Measurements from ENCODE around the gene PLCH1.

PLCH1 gene

GRCh38 chr3:155744626-155745324 lies at the start of gene PLCH1:
Gene PLCH1 (minus strand): TSS chr3:155745071. CDS start chr3:155704224, 40,847 bp downstream.
- DNase-seq (ENCODE audit: extremely low spot score, insufficient read length, low read depth) = no peak
- no peak for FAIRE-seq

GRCh38 chr3:155792532-155792931 lies 47.7 kb upstream of the PLCH1 start:
- FAIRE-seq (no peak), DNase-seq (ENCODE audit: extremely low spot score, insufficient read length, low read depth) (no peak)

GRCh38 chr3:155791190-155791589 lies 46.3 kb upstream of the PLCH1 start:
- DNase-seq (ENCODE audit: extremely low spot score, insufficient read length, low read depth) = no peak
- FAIRE-seq = no peak

GRCh38 chr3:155790272-155790925 lies 45.5 kb upstream of the PLCH1 start:
- FAIRE-seq (no peak), DNase-seq (ENCODE audit: extremely low spot score, insufficient read length, low read depth) (no peak)

GRCh38 chr3:155785662-155786295 lies 40.9 kb upstream of the PLCH1 start:
- FAIRE-seq = no peak

GRCh38 chr3:155782390-155782953 lies 37.6 kb upstream of the PLCH1 start:
- FAIRE-seq (no peak), DNase-seq (ENCODE audit: extremely low spot score, insufficient read length, low read depth) (no peak)

More at GRCh38 chr3:155785662-155786295, 40.9 kb upstream of the PLCH1 start:
- DNase-seq (ENCODE audit: extremely low spot score, insufficient read length, low read depth) = no peak

- no peak for DNase-seq (ENCODE audit: extremely low spot score, insufficient read length, low read depth)
- FAIRE-seq = no peak
These were observed 35.4 kb upstream of the PLCH1 start for GRCh38 chr3:155780291-155780690.

GRCh38 chr3:155778462-155778861 lies 33.6 kb upstream of the PLCH1 start:
- no peak for DNase-seq (ENCODE audit: extremely low spot score, insufficient read length, low read depth)
- no peak for FAIRE-seq

GRCh38 chr3:155772801-155773200 lies 27.9 kb upstream of the PLCH1 start:
- FAIRE-seq = no peak
- DNase-seq (ENCODE audit: extremely low spot score, insufficient read length, low read depth) = no peak

- DNase-seq (ENCODE audit: extremely low spot score, insufficient read length, low read depth) (no peak), FAIRE-seq (no peak)
These were observed 26.3 kb upstream of the PLCH1 start for GRCh38 chr3:155771126-155771525.

GRCh38 chr3:155766206-155766605 lies 21.3 kb upstream of the PLCH1 start:
- DNase-seq (ENCODE audit: extremely low spot score, insufficient read length, low read depth) = no peak
- no peak for FAIRE-seq

GRCh38 chr3:155763870-155764463 lies 19.1 kb upstream of the PLCH1 start:
- no peak for FAIRE-seq
- DNase-seq (ENCODE audit: extremely low spot score, insufficient read length, low read depth) = no peak

- no peak for FAIRE-seq
- no peak for DNase-seq (ENCODE audit: extremely low spot score, insufficient read length, low read depth)
These were observed 15.8 kb upstream of the PLCH1 start for GRCh38 chr3:155760653-155761052.

GRCh38 chr3:155757577-155757976 lies 12.7 kb upstream of the PLCH1 start:
- FAIRE-seq = no peak

GRCh38 chr3:155753038-155753639 lies 8.3 kb upstream of the PLCH1 start:
- DNase-seq (ENCODE audit: extremely low spot score, insufficient read length, low read depth) = no peak
- no peak for FAIRE-seq

More at GRCh38 chr3:155757577-155757976, 12.7 kb upstream of the PLCH1 start:
- no peak for DNase-seq (ENCODE audit: extremely low spot score, insufficient read length, low read depth)

- DNase-seq (ENCODE audit: extremely low spot score, insufficient read length, low read depth) (no peak), FAIRE-seq (no peak)
These were observed 3.9 kb upstream of the PLCH1 start for GRCh38 chr3:155748611-155749365.

- FAIRE-seq = no peak
- no peak for DNase-seq (ENCODE audit: extremely low spot score, insufficient read length, low read depth)
These were observed 3.0 kb upstream of the PLCH1 start for GRCh38 chr3:155747946-155748290.

GRCh38 chr3:155747286-155747945 lies 2.5 kb upstream of the PLCH1 start:
- no peak for DNase-seq (ENCODE audit: extremely low spot score, insufficient read length, low read depth)
- no peak for FAIRE-seq

- DNase-seq (ENCODE audit: extremely low spot score, insufficient read length, low read depth) (no peak), FAIRE-seq (no peak)
These were observed 1.8 kb upstream of the PLCH1 start for GRCh38 chr3:155746703-155747102.

Measured in GM18507 (cell line).